NB4 (cell line): ENCODE measurements around the gene MYD88.

Experiments
- DNase-seq: peaks from one replicate; pipeline ENCODE4 v3.0.0; 2010; ENCODE audit warnings: low read depth
- H3K4me3 ChIP-seq: one replicate; pipeline ENCODE4 v1.5.1; 2011; ENCODE audit warnings: mild to moderate bottlenecking, low read depth, low read length, moderate library complexity
- MYC ChIP-seq: IDR thresholded peaks from 2 replicates; pipeline ENCODE4 v1.6.1; 2011; ENCODE audit warnings: low read depth, low read length
- POLR2A ChIP-seq: IDR thresholded peaks from 2 replicates; pipeline ENCODE4 v1.6.1; 2011; ENCODE audit warnings: mild to moderate bottlenecking; ENCODE audit not compliant: insufficient read length; ENCODE audit errors: extremely low read depth
- TF ChIP-seq, protein P1 (sequence below): IDR thresholded peaks from 2 replicates; pipeline ENCODE4 v1.6.1; 2011; ENCODE audit warnings: low read depth, low read length
- TF ChIP-seq, protein P2 (sequence below): IDR thresholded peaks from one replicate; pipeline ENCODE4 v1.5.1; 2012; ENCODE audit warnings: low read depth, low read length

Gene MYD88

DNA sequence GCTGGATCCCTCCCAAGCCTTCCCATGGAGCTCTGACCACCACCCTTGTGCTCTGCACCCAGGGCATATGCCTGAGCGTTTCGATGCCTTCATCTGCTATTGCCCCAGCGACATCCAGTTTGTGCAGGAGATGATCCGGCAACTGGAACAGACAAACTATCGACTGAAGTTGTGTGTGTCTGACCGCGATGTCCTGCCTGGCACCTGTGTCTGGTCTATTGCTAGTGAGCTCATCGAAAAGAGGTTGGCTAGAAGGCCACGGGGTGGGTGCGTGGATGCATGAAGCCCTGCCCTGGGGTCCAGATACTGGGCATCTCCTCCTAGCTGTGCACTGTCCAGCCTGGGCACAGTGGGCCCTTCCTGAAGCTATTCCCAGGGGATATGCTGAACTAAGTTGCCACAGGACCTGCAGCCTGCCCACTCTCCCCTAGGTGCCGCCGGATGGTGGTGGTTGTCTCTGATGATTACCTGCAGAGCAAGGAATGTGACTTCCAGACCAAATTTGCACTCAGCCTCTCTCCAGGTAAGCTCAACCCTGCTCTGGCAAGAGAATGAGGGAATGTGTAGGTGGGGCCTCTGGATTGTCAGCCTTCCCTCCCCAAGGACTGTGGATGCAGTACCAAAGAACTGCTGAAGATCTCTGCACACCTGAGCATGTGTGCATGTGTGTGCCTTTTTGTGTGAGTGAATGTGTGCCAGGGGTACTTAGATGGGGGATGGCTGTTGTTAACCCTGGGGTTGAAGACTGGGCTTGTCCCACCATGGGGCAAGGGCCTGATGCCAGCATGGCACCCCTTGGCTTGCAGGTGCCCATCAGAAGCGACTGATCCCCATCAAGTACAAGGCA, 2.1 kb downstream of the MYD88 start:
- TF ChIP-seq MYC: no peak
- TF ChIP-seq, protein P1, sequence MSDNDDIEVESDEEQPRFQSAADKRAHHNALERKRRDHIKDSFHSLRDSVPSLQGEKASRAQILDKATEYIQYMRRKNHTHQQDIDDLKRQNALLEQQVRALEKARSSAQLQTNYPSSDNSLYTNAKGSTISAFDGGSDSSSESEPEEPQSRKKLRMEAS: no peak
- TF ChIP-seq POLR2A: no peak
- TF ChIP-seq, protein P2, sequence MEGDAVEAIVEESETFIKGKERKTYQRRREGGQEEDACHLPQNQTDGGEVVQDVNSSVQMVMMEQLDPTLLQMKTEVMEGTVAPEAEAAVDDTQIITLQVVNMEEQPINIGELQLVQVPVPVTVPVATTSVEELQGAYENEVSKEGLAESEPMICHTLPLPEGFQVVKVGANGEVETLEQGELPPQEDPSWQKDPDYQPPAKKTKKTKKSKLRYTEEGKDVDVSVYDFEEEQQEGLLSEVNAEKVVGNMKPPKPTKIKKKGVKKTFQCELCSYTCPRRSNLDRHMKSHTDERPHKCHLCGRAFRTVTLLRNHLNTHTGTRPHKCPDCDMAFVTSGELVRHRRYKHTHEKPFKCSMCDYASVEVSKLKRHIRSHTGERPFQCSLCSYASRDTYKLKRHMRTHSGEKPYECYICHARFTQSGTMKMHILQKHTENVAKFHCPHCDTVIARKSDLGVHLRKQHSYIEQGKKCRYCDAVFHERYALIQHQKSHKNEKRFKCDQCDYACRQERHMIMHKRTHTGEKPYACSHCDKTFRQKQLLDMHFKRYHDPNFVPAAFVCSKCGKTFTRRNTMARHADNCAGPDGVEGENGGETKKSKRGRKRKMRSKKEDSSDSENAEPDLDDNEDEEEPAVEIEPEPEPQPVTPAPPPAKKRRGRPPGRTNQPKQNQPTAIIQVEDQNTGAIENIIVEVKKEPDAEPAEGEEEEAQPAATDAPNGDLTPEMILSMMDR: no peak
- H3K4me3 ChIP-seq: no peak overlapping the region
- no peak for DNase-seq

DNA sequence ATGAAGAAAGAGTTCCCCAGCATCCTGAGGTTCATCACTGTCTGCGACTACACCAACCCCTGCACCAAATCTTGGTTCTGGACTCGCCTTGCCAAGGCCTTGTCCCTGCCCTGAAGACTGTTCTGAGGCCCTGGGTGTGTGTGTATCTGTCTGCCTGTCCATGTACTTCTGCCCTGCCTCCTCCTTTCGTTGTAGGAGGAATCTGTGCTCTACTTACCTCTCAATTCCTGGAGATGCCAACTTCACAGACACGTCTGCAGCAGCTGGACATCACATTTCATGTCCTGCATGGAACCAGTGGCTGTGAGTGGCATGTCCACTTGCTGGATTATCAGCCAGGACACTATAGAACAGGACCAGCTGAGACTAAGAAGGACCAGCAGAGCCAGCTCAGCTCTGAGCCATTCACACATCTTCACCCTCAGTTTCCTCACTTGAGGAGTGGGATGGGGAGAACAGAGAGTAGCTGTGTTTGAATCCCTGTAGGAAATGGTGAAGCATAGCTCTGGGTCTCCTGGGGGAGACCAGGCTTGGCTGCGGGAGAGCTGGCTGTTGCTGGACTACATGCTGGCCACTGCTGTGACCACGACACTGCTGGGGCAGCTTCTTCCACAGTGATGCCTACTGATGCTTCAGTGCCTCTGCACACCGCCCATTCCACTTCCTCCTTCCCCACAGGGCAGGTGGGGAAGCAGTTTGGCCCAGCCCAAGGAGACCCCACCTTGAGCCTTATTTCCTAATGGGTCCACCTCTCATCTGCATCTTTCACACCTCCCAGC, 2.9 kb downstream of the MYD88 start:
- no peak for DNase-seq
- TF ChIP-seq, protein P2: no peak
- TF ChIP-seq, protein P1: no peak
- H3K4me3 ChIP-seq: no peak overlapping the region

DNA sequence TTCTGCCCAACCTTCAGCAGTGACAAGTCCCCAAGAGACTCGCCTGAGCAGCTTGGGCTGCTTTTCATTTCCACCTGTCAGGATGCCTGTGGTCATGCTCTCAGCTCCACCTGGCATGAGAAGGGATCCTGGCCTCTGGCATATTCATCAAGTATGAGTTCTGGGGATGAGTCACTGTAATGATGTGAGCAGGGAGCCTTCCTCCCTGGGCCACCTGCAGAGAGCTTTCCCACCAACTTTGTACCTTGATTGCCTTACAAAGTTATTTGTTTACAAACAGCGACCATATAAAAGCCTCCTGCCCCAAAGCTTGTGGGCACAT, 3.5 kb downstream of the MYD88 start:
- TF ChIP-seq, protein P2: no peak
- no peak for TF ChIP-seq MYC
- no peak for TF ChIP-seq POLR2A
- TF ChIP-seq, protein P1: no peak
- no peak for DNase-seq
- no peak overlapping the region for H3K4me3 ChIP-seq

DNA sequence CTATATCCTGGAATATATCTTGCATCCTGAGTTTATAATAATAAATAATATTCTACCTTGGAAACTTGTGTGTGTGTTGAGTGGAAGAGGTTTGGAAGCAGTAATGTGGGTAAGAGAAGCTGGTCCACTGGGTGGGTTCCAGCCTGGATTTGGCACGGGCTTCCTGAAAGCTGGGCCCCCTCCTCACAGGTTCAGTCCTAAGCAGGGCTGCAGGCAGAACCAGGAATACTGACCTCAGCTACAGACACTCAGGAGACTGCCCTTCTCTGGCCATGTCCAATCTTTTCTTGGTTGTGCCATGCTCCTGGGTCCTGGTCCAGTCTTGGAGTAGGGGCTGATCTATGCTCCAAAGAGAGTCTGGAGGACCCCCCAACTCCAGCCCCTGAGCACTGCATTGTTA, 4.5 kb downstream of the MYD88 start:
- DNase-seq: no peak
- TF ChIP-seq, protein P1: no peak
- TF ChIP-seq MYC (no peak), POLR2A (no peak)
- TF ChIP-seq, protein P2: no peak
- no peak overlapping the region for H3K4me3 ChIP-seq

DNA sequence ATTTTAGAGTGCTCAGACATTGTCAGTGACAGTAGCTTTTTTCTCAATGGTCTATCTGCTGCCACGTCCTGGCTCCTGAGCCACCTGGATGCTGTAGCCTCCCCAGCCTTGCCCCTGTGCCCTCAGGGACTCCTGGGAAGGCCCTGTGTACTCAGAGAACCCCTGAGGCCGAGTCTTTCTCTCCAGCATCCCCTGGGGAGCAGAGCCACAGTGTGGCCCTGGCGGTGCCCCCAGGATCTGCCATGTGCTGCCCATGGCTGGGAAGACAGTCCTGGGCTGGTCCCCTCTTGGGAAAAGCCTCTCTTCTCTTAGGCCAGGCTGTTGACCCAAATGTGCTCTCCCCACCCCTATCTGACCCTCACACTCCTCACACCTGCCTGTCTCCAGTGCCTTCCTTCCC, 5.0 kb downstream of the MYD88 start:
- DNase-seq: no peak
- TF ChIP-seq POLR2A (no peak), MYC (no peak)
- TF ChIP-seq, protein P2: no peak
- TF ChIP-seq, protein P1: no peak
- no peak overlapping the region for H3K4me3 ChIP-seq
